ENCODE data around the gene ACTA1.

DNA sequence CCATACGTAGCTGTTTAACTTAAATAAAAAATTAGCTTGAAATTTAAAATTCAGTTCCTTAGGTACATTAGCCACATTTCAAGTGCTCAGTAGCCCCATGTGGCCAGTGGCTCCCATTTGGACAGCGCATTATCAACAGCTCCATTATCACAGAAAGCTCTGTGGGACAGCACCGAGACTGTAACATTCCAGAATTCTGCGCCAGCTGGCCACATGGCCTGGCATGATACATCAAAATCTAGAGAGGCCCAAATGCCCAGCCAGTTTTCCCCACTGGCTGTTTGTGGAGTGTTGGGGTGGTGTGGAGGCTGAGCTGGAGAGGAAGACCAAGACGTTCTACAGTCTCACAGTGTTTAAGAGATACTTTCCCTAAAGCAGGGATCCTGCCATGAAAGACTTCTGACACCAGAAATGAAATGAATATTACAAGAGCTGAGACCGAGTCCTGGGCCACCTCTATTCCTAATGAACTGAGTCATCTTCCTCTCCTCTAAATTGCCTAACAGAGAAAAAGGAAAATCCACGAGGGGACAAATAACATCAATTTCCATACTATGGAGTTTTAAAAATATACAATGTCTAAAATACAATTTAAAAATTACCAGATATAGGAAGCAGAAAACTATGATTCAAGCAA lies 27.3 kb upstream of the ACTA1 start:
- TF ChIP-seq GABPA (IDR thresholded peaks at IDR 0.05; ENCODE audit: low read depth) (no peak), MTA3 (IDR thresholded peaks at IDR 0.05; ENCODE audit: borderline replicate concordance, low read length) (no peak), CREB1 (IDR thresholded peaks at IDR 0.05; ENCODE audit: low read depth) (no peak), STAT3 (IDR thresholded peaks at IDR 0.05; ENCODE audit: low read depth, low read length) (no peak), POLR2AphosphoS5 (IDR thresholded peaks at IDR 0.05; ENCODE audit: low read length) (no peak), POLR2A (IDR thresholded peaks at IDR 0.05; ENCODE audit: low read depth, low read length) (no peak), CBX5 (IDR thresholded peaks at IDR 0.05; ENCODE audit: low read depth) (no peak), FOXM1 (IDR thresholded peaks at IDR 0.05; ENCODE audit: low read depth, low read length) (no peak), MEF2A (IDR thresholded peaks at IDR 0.05; ENCODE audit: insufficient read depth, low read depth, low read length) (no peak), JUND (IDR thresholded peaks at IDR 0.05; ENCODE audit: low read depth, low read length) (no peak)
- TF ChIP-seq, protein P1, sequence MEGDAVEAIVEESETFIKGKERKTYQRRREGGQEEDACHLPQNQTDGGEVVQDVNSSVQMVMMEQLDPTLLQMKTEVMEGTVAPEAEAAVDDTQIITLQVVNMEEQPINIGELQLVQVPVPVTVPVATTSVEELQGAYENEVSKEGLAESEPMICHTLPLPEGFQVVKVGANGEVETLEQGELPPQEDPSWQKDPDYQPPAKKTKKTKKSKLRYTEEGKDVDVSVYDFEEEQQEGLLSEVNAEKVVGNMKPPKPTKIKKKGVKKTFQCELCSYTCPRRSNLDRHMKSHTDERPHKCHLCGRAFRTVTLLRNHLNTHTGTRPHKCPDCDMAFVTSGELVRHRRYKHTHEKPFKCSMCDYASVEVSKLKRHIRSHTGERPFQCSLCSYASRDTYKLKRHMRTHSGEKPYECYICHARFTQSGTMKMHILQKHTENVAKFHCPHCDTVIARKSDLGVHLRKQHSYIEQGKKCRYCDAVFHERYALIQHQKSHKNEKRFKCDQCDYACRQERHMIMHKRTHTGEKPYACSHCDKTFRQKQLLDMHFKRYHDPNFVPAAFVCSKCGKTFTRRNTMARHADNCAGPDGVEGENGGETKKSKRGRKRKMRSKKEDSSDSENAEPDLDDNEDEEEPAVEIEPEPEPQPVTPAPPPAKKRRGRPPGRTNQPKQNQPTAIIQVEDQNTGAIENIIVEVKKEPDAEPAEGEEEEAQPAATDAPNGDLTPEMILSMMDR (IDR thresholded peaks at IDR 0.05 in 2 of 3, conservative IDR thresholded peaks at IDR 0.05 in 1 of 3; ENCODE audit: control insufficient read depth in 2 of 3, extremely low read depth in 1 of 3, insufficient read depth in 1 of 3, low read depth in 3 of 3, low read length in 3 of 3) = no peak
- TF ChIP-seq, protein P2, sequence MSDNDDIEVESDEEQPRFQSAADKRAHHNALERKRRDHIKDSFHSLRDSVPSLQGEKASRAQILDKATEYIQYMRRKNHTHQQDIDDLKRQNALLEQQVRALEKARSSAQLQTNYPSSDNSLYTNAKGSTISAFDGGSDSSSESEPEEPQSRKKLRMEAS (IDR thresholded peaks at IDR 0.05; ENCODE audit: low read depth, low read length) = no peak
- TF ChIP-seq, protein P3, sequence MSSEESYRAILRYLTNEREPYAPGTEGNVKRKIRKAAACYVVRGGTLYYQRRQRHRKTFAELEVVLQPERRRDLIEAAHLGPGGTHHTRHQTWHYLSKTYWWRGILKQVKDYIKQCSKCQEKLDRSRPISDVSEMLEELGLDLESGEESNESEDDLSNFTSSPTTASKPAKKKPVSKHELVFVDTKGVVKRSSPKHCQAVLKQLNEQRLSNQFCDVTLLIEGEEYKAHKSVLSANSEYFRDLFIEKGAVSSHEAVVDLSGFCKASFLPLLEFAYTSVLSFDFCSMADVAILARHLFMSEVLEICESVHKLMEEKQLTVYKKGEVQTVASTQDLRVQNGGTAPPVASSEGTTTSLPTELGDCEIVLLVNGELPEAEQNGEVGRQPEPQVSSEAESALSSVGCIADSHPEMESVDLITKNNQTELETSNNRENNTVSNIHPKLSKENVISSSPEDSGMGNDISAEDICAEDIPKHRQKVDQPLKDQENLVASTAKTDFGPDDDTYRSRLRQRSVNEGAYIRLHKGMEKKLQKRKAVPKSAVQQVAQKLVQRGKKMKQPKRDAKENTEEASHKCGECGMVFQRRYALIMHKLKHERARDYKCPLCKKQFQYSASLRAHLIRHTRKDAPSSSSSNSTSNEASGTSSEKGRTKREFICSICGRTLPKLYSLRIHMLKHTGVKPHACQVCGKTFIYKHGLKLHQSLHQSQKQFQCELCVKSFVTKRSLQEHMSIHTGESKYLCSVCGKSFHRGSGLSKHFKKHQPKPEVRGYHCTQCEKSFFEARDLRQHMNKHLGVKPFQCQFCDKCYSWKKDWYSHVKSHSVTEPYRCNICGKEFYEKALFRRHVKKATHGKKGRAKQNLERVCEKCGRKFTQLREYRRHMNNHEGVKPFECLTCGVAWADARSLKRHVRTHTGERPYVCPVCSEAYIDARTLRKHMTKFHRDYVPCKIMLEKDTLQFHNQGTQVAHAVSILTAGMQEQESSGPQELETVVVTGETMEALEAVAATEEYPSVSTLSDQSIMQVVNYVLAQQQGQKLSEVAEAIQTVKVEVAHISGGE (CRISPR knock-in tag; IDR thresholded peaks at IDR 0.05) = no peak

Data from GM12878 (cell line).